HFFc6 (cell line): ENCODE data around the gene CST4. TPM values are rescaled to one million over a fixed set of nuclear protein-coding genes. Genes with fewer than 3 reads are reported as not detected.

Experiments used
- DNase-seq: peaks from one replicate; pipeline ENCODE4 v3.0.0-alpha.2; 2018
- H3K27ac Mint-ChIP-seq: 2 replicates; pipeline ENCODE4 v1.8.0; 2020; ENCODE audit warnings: mild to moderate bottlenecking, mixed read lengths
- H3K27me3 Mint-ChIP-seq: 2 replicates; pipeline ENCODE4 v1.8.0; 2021; ENCODE audit warnings: mild to moderate bottlenecking, moderate library complexity, mixed read lengths; ENCODE audit not compliant: insufficient read depth
- H3K36me3 Mint-ChIP-seq: 2 replicates; pipeline ENCODE4 v1.8.0; 2021; ENCODE audit warnings: low read depth, mixed read lengths
- H3K4me1 Mint-ChIP-seq: 2 replicates; pipeline ENCODE4 v1.8.0; 2020; ENCODE audit warnings: low read depth, mixed read lengths
- H3K4me3 Mint-ChIP-seq: 2 replicates; pipeline ENCODE4 v1.8.0; 2020; ENCODE audit warnings: mild to moderate bottlenecking, moderate library complexity, mixed read lengths
- H3K9me3 Mint-ChIP-seq: 2 replicates; pipeline ENCODE4 v1.8.0; 2020; ENCODE audit warnings: mild to moderate bottlenecking, mixed read lengths
- CTCF ChIP-seq: fragments of 200-600 bp; sonication (generic); IDR thresholded peaks from 2 replicates; pipeline ENCODE4 v1.5.0; 2021; ENCODE audit warnings: antibody characterized with exemption, mild to moderate bottlenecking
- total RNA-seq, 6 experiments: library from RNA; stranded (reverse); fragmentation: NEBNext Ultra II Directional; extraction: Animal tissue kit (Norgen Biotek cat#: 25700); gene quantifications; 2 replicates in 1 of 6; 3 replicates in 5 of 6; pipeline ENCODE4 v1.2.3, GENCODE V29; 2021

CST4 gene
- total RNA-seq, 6 experiments from 2014 or later: not detected

- Mint-ChIP-seq H3K27ac (no peak overlapping the region), H3K4me3 (no peak overlapping the region), H3K4me1 (peaks cover 10% of the 10 kb centered on the region), H3K27me3 (peaks cover 8% of the 10 kb centered on the region; the same call in 1 of the 2 replicates), H3K36me3 (no peaks in the 10 kb centered on the region), H3K9me3 (no peaks in the 10 kb centered on the region)
- no peak for TF ChIP-seq CTCF
- DNase-seq: no peak
These were observed 32.5 kb downstream of the CST4 start for GRCh38 chr20:23656372-23656771.

GRCh38 chr20:23655491-23656211 is 33.2 kb downstream of the CST4 start:
- no peaks in the 10 kb centered on the region for H3K36me3 Mint-ChIP-seq
- no peak overlapping the region; the same call in 1 of the 2 replicates for H3K4me3 Mint-ChIP-seq
- H3K27ac Mint-ChIP-seq: no peak overlapping the region
- no peak for DNase-seq
- H3K9me3 Mint-ChIP-seq: no peaks in the 10 kb centered on the region
- H3K4me1 Mint-ChIP-seq: peaks cover 10% of the 10 kb centered on the region
- no peak for TF ChIP-seq CTCF
- peaks cover 8% of the 10 kb centered on the region; the same call in 1 of the 2 replicates for H3K27me3 Mint-ChIP-seq

- DNase-seq: no peak
- Mint-ChIP-seq H3K4me3 (no peak overlapping the region), H3K4me1 (peaks cover 10% of the 10 kb centered on the region), H3K27ac (no peak overlapping the region), H3K9me3 (no peaks in the 10 kb centered on the region), H3K36me3 (no peaks in the 10 kb centered on the region), H3K27me3 (peaks cover 9% of the 10 kb centered on the region; the same call in 1 of the 2 replicates)
- no peak for TF ChIP-seq CTCF
These were observed 34.1 kb downstream of the CST4 start for GRCh38 chr20:23654717-23655116.

- Mint-ChIP-seq H3K4me1 (peaks cover 10% of the 10 kb centered on the region), H3K4me3 (no peak overlapping the region), H3K9me3 (no peaks in the 10 kb centered on the region), H3K27me3 (peaks cover 9% of the 10 kb centered on the region; the same call in 1 of the 2 replicates), H3K36me3 (no peaks in the 10 kb centered on the region), H3K27ac (no peak overlapping the region)
- no peak for TF ChIP-seq CTCF
- DNase-seq: no peak
These were observed 34.8 kb downstream of the CST4 start for GRCh38 chr20:23654000-23654399.

GRCh38 chr20:23653400-23653938 is 35.4 kb downstream of the CST4 start:
- Mint-ChIP-seq H3K9me3 (no peaks in the 10 kb centered on the region), H3K4me3 (no peak overlapping the region), H3K4me1 (peaks cover 8% of the 10 kb centered on the region), H3K36me3 (no peaks in the 10 kb centered on the region), H3K27ac (no peak overlapping the region), H3K27me3 (peaks cover 10% of the 10 kb centered on the region; the same call in 1 of the 2 replicates)
- DNase-seq: no peak
- no peak for TF ChIP-seq CTCF
